ENCODE measurements around the gene RTP3.
A peak's percentile ranks its signal among the peaks of the same experiment; 100 is the strongest.
"Not testable (repeated sequence)": the region's sequence is repeated elsewhere in the genome, so short reads cannot be mapped to it uniquely, and the experiment has no call there.

The RTP3 gene

GRCh38 chr3:46491089-46492070 lies 6.4 kb upstream of the RTP3 start:
- DNase-seq (ENCODE audit: low read depth), result no peak

DNA sequence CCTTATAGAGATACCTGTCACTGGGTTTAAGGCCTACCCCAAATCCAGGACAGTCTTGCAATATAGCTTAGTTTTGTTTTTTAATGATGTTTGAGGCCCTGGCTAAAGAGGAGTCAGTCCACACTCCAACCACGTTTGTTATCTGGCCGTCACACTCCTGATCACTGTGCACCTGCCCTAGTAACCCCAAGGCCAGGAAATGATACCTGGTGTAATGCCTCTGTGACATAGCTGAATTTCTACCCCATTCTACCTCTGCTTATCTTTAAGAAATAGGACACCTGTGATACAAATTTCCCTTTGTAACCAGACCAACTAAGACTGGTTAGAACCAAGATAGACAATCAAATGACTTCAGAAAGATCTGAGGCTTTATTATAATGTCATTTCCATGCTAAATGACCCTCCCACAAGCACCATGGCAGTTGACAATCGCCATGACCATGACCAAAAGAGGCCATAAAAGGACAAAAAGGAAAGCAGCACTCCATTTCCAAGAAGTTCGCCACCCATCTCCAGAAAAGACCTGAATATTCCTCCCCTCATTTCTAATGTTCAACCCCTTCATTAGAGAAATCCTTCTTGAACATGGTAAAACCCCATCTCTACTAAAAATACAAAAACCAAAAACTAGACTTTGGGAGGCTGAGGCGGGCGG lies 4.8 kb upstream of the RTP3 start:
- no peak for DNase-seq (ENCODE audit: low read depth)

DNA sequence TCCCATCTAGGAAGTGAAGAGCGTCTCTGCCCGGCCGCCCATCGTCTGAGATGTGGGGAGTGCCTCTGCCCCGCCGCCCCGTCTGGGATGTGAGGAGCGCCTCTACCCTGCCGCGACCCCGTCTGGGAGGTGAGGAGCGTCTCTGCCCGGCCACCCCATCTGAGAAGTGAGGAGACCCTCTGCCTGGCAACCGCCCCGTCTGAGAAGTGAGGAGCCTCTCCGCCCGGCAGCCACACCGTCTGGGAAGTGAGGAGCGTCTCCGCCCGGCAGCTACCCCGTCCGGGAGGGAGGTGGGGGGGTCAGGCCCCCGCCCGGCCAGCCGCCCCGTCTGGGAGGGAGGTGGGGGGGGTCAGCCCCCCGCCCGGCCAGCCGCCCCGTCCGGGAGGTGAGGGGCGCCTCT lies 3.3 kb upstream of the RTP3 start:
- DNase-seq (ENCODE audit: low read depth), result not testable (repeated sequence)

GRCh38 chr3:46495901-46496456 lies 1.8 kb upstream of the RTP3 start:
- no peak for DNase-seq (ENCODE audit: low read depth)

GRCh38 chr3:46496746-46497555 lies 825 bp upstream of the RTP3 start:
- no peak for DNase-seq (ENCODE audit: low read depth)

DNA sequence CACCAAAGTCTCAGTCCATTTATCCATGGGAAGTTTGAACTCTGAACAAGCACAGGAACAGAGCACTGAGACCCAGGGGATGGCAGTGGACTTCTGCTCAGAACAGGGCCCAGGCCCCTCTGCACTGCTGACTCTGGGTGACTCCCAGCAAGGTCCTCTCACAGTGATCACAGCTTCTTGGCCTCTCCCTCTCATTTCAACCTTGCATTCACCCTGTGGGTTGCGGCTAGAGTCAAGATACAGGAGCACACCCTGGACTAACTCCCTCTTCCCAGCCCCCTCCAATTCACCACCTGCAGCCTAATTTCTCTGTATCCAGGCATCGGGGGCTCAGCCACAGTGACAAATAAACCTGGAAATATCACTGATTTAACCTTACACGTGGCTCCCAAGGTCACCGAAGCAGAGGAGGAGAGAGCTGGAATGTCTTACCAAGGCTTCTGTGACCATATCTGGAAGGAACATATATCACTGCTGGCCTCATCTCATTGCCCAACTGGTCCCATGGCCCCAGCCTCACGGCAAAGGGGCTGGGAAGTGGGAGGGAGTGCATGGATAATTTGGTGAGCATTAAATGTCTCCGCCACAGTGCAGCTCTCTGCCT lies 1.2 kb downstream of the RTP3 start:
- no peak for DNase-seq (ENCODE audit: low read depth)

DNA sequence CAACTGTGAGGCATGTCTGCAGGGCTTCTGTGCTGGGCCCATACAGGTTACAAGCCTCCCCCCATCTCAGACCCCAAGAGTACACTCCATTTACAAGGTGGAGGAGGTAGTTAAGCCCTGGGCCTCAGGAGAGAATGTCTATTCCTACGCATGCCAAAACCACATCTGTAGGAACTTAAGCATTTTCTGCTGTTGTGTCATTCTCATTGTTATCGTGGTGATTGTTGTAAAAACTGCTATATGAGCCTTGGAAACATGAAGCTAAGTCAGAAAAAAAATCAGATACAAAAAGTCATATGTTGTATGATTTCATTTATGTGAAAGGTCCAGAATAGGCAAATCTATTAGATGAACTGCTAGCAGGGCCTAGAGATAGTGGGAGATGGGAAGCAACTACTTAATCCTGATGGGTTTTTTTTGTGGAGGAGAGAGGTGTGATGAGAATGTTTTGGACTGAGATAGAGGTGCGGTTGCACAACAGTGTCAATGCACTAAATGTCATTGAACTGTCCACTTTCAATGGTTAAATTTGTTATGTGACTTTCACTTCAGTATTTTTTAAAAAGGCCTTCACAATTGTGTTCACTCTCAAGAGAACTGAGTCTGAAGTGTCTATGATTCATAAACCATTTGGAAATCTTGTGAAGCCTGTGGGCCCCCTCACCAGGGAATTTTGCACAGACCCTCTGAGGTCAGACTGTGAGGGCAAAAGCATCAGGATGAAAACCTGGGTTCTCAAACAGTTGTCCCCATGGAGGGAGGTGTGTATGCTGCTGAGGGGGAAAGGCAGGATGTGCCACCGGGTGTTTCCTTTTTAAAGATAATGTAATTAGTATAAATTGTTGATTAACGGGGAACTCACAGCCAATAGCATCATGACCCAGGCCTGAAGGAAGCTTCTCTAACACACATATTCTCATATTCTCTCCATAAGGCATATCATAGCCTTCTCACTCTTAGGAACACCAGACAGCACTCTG lies 3.2 kb downstream of the RTP3 start:
- peak; percentile 32 for DNase-seq (ENCODE audit: low read depth)

DNA sequence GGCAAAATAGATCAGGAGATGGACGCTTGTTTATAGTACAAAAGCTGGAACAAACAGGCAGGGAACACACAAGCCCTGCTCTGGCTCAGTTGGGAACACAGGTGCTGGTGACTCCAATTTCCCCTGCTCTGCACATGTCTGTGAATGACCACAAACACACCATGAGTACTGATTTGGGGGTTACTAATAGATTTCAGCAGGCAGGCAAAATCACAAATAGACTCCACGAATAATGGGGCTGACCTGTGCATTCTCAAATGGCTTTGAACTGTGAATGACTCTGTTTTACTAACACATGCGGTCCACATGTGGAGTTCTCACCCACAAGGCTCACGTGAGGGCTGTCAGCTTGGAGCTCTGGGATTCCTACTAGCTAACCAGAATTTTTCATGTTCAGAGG lies 3.9 kb downstream of the RTP3 start:
- no peak for DNase-seq (ENCODE audit: low read depth)

- DNase-seq (ENCODE audit: low read depth), result no peak
Measured at GRCh38 chr3:46503200-46503874, 5.6 kb downstream of the RTP3 start.

- DNase-seq (ENCODE audit: low read depth), result no peak
Measured at GRCh38 chr3:46504789-46505188, 7.0 kb downstream of the RTP3 start.

DNA sequence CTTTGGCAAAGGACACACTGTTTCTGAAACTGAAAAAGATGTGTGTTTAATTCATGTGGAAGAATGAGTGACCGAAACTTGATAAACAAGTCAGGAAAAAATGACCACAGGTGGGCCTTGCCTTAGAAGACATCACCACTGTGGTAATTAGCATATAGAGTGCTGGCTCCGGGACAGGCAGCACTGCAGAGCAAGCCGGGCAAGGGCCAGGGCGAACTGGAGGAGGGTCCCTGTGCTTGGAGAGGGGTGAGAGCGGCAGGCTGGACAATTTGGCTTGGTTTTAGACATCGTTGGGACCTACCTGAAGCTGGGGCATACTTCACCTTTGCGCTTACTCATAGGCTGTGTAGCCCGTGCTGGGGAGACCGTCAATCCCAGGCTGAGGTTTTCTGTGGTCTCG lies 8.2 kb downstream of the RTP3 start:
- no peak for DNase-seq (ENCODE audit: low read depth)

GRCh38 chr3:46506526-46506925 lies 8.8 kb downstream of the RTP3 start:
- no peak for DNase-seq (ENCODE audit: low read depth)

DNA sequence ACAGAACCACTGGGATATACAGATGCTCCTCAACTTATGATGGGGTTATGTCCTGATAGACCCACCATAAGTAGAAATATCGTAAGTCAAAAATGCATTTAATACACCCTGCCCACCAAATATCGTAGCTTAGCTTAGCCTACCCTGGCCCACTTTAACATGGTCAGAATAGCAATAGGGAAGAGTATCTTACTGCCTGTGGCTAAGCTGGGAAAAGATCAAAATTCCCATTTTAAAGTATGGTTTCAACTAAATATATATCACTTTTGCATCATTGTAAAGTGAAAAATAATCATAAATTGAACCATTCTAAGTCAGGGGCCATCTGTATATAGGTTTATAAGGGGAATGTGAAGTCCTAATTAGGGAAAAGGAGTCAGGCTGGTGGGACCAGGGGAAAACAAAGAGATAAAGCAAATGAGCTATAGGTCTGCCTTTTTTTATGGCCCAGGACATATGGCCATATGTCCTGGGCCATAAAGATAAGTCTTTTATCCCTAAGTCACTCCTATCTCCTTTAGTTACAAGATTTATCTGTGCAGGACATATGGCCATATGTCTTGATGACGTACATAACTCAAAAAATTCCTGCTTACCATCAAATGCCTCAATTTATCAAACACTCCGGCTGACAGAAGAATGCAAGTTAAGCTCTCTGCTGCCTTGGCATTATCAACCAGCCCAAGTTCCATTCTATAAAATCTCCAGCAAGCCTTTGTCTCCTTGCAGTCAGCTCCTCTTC lies 11.2 kb downstream of the RTP3 start:
- no peak for DNase-seq (ENCODE audit: low read depth)

GRCh38 chr3:46509661-46510187 lies 11.9 kb downstream of the RTP3 start:
- DNase-seq (ENCODE audit: low read depth), result no peak

DNA sequence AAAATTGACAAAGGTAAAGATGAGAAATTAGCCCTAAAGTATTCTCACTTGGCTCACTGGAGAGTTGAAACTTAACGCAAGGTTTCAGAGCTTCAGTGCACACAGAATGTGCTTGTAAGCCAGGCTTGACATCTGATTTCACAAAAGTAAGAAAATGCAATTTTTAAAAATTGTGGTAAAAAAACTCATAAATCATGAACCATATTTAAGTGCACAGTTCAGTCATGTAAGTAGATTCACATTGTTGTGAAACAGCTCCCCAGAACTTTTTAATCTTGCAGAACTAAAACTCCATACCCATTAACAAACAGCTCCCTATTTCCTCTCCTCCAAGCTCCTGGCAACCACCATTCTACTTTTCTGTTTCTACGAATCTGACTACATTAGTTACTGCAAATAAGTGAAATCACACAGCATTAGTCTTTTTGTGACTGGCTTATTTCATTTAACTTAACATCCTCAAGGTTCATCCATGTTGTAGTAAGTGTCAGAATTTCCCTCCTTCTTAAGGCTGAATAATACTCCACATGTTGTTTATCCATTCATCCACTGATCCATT lies 14.5 kb downstream of the RTP3 start:
- DNase-seq (ENCODE audit: low read depth), result no peak

GRCh38 chr3:46516521-46516920 lies 18.7 kb downstream of the RTP3 start:
- DNase-seq (ENCODE audit: low read depth), result no peak

GRCh38 chr3:46517016-46517783 lies 19.4 kb downstream of the RTP3 start:
- peak; percentile 51 for DNase-seq (ENCODE audit: low read depth)

- no peak for DNase-seq (ENCODE audit: low read depth)
Measured at GRCh38 chr3:46517784-46518181, 20.0 kb downstream of the RTP3 start.
